CD1c-positive myeloid dendritic cell (primary cell): ENCODE results near the gene IFITM5.
"Not testable (repeated sequence)": the region's sequence is repeated elsewhere in the genome, so short reads cannot be mapped to it uniquely, and the experiment has no call there.

Experiments
- DNase-seq: peaks from one replicate; pipeline ENCODE4 v3.0.0-alpha.2; 2016; ENCODE audit errors: extremely low spot score

IFITM5 gene

DNA sequence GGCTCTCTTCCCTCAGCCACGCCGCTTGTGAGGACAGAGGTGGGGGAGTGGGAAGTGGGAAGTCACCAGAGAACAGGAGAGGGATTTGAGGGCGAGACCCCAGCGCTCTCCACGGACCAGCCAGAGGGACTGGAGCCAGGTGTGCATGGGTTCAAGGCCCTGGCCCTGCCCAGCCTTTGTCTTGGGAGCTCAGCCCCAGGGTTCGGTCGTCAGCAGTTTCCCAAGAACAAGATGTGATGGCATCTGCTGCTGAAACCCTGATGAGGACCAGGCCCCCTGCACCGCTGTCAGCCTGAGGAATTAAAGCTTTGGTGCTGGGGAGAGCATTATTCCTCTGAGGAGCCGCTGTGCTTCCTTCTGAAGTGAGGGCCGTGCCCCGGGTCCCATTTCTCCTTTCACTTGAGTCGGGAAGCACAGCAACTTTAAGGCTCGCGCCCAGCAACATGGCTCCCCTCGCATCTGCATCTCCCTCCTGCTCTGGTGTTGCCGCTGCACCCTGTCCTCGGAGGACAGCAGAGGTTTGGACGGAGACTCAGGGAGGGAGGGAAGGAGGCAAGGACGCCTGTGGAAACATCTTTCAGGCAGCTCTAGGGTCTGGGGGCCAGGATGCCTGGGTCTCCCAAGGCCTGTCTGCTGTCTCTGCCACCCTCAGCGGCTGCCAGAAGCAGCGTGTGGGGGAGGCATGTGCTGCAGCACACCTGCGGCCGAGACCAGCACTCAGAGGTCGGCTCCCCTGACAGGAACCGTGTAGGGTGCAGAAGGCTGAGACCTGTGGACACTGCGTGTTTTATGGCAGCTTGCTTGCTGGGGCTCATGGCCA, 3.8 kb downstream of the IFITM5 start:
- DNase-seq, result no peak

DNA sequence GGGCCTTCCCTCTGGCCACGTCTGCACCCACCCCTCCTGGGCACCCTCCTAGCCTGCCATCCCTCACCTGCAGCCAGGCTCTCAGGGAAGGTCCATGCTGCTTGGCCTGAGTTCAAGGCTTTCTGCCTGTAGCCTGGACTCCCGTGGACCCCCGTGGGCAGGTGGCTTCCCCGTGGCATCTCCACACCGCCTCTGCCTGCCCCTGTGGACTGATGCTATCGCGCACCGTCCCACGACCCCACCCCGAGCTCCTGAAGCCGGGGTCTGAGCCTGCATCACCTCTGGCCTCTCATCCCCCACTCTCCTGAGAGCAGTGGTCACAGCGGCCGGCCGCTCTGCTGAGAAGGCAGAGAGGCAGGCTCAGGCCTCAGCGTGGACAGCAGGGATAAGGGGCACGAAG, 4.5 kb downstream of the IFITM5 start:
- no peak for DNase-seq

DNA sequence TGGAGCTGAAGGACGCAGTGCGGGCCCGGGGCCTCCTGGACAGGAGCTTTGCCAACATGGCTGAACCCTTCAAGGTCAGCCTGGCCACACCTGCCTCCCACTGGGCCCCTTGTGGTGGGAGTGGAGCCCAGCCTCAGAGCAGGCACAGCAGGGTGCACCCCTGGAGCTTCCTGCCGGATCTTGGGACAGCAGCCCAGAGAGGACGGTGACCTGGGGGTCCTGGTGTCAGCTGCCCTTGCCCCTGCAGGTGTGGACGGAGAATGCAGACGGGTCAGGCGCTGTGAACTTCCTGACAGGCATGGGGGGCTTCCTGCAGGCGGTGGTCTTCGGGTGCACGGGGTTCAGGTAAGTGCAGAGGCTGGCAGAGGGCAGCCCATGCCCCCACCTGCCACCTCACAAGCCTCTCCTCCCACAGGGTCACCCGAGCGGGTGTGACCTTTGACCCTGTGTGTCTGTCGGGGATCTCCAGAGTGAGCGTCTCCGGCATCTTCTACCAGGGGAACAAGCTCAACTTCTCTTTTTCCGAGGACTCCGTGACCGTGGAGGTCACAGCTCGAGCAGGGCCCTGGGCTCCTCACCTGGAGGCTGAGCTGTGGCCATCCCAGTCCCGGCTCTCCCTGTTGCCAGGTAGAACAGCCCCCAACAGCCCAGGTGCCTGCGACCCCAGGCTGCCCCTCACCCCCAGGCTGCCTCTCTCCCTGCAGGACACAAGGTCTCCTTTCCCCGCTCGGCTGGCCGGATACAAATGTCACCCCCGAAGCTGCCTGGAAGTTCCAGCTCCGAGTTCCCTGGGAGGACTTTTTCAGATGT, 5.3 kb downstream of the IFITM5 start:
- no peak for DNase-seq

DNA sequence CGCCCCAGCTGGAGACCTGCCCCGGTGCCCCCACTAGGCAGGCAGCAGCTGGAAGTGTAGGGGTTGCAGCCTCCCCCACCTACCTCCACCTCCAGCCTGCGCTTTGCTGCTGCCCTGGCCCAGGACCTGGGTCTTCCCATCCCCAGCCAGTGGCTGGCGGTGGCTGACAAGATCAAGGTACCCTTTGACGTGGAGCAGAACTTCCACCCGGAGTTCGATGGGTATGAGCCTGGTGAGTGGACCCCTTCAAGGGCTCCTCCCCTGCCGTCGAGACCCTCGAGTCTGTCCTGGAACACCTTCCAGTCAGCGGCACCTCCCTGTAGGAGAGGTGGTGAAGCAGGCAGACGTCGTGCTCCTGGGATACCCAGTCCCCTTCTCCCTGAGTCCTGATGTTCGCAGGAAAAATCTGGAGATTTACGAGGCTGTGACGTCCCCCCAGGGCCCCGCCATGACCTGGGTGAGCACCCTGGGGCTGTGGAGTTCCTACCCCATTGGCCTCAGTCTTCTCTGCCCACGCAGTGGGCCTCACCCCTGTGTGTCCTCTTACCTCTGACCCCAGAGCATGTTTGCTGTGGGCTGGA, 6.0 kb downstream of the IFITM5 start:
- DNase-seq, result no peak

DNA sequence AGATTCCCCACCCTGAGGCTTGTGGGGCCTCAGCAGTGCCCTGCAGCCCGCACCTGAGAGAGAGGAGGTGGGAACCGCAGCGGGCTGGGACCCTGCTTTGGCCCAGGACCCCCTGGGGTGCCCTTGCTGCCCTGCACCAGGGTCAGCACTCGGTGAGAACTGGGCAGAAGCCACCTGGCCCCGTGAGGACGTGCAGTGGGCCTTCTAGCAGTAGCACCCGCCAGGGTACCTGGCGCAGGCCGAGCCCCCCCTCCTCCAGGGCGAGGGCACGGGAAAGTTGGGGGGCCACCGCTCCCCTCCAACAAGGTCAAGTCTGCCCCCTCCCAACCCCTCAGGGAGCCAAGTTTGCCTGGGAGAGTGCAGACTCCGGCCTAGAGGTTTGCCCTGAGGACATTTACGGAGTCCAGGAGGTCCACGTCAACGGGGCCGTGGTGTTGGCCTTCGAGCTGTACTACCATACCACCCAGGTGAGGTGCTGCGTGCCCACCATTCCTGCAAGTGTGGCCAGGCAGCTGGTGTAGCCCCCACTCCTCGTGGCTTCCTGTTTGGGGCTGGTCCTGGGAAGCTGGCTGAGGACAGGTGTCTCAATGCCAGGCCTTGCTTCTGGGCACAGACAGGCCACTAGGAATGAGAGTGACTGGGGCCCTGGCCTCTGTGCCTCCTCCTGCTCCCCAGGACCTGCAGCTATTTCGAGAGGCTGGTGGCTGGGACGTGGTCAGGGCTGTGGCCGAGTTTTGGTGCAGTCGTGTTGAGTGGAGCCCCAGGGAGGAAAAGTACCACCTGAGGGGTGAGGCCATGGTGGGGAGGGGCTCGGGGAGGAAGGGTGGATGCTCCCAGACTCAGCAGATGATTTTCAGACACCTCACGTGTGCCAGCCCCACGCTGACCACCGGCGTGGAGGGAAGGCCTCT, 6.9 kb downstream of the IFITM5 start:
- no peak for DNase-seq

DNA sequence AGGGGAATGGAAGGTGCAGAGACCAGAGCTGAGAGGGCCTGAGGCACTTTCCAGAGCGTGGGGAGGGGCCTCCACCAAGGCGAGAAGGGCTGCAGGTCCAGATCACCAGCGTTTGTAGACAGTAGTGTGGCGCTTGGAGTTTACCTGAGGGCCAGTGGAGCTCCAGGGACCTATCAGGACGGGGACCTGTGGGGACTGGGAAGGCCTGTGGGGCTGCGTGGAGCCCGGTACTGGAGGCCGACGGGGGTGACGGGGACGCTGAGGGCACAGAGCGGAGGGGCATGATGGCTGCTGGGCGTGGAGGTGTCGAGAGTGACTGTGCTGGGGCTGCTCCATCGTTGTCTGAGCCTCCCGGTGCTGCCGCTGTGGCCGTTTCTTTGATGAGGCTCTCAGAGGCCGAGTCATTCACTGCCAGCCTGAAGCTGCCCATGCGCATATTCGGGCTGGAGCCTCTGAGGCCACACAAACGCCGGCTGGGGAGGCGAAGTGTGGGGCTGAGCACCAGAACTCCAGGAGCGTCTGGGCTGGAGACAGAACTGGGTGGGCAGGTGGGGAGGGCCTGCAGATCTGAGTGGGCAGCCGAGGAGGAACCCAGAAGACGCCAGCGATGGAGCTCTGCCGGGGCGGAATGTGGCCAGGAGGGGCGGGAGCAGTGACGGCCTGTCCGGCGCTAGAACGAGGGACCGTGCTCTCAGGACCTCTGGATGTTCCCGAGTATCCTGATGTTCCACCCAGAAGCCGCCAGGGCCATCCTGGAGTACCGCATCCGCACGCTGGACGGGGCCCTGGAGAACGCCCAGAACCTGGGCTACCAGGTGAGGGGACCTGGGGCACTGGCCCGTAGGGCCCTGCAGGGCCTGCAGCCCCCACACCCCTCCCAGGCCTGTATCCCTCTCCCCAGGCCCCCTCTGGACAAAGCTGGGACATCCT, 7.8 kb downstream of the IFITM5 start:
- no peak for DNase-seq

DNA sequence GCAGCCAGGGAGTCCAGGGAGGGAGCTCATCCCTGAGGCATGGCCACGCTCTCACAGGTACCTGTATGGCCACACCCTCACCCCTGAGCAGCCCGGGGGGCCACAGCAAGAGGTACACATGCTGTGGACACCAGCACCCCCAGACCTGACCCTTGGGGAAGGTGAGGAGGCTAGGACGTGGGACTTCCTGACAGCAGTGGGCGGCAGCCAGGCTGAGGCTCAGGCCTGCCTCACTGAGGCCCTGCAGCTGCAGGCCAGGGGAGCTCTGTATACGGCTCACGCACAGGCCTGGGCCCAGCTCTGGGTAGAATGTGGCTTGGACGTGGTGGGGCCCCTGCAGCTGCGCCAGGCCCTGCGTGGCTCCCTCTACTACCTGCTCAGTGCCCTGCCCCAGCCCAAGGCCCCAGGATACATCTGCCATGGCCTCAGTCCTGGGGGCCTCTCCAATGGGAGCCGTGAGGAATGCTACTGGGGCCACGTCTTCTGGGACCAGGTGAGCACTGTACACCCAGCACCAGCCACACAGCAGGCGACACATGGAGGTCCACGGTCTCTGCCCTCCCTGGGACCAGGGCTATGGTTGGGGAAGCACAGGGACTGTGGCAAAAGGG, 8.6 kb downstream of the IFITM5 start:
- DNase-seq, result no peak

DNA sequence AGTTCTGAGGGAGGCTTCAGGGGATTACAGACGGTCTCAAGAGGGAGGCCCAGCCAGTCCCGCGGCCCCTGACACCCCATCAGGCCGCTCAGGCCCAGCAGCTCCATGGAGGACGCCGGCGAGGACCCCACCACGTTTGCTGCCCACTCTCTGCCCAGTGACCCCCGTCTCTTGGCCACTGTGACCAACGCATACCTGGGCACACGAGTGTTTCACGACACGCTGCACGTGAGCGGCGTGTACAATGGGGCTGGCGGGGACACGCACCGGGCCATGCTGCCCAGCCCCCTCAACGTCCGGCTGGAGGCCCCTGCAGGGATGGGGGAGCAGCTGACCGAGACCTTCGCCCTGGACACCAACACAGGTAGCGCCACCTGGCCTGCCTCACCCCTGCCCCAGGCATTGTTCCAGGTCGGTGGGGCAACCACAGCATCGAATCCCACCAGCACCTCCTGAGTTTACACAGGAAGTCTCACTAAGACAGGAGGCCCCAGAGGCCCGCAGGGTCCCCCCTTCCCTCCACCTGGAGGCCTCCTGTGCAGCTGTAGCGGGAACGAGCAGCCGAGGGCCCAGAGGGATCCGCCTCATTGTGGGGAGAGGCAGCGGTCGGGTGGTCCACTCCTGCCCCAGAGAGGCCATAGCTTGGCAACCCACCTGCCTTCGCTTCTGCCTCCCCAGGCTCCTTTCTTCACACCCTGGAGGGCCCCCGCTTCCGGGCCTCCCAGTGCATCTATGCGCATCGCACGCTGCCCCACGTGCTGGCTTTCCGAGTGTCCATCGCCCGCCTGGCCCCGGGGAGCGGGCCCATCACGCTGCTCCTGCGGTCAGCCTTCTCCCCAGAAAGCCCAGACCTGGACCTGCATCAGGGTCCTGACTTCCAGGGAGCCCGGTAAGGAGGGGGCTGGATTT, 9.4 kb downstream of the IFITM5 start:
- no peak for DNase-seq

DNA sequence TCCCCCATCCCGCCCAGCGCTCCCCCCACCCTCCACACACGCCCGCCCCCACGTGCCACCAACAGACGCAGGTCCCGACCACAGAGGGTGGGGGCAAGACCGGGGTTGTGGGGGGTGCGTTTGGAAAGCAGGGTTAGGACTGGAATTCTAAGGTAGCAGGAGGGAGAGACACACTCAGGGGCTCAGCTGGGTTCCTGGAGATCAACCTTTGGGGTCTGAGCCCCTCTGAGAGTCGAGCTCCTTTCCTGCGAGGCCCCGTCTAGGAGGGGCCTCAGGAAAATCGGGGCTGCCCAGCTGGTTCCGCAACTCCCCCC, 10.0 kb downstream of the IFITM5 start:
- DNase-seq, result no peak

DNA sequence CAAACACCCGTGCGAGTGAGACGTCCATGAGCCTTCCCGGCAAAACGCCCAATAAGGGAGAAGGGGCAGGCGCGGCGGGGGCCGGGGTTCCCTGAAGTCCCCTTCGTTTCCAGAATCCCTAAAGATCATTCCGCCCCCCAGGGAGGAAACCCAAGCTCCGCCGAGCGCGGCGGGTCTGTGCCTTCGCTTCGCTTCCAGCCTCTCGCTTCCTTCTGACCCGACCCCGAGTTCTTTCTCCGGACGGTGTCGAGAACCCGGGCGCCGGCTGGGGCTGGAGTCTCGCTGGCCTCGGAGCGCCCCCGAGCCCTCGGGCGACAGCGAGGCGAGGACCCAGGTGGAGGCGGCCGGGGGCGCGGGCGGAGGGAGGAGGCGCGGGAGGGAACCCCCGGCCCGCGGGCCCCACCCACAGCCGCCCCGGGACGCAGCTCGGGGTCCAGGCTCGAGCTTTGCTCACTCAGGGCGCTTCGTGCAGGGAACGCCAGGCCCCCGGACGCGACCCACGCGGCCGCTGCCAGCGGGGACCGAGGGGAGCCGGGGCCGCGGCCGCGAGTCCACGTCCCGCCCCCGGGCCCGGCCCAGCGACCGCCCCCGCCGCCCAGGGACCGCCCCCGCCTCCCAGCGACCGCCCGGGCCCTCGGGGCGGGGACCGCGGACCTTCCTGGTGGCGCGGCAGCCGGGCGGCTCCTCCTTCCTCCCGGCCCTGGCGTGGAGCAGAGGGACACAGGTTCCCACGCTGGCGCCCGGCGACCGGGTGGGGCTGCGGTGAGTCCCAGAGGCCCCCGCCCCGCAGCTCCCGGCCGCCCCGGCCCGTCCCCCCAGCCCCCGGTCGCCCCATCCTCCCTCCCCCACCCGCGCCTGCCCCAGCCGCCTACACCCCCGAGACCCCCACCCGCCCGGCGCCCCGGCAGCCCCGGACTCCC, 10.6 kb downstream of the IFITM5 start, which contains the start of gene PGGHG:
Gene PGGHG (plus strand): TSS at position 649 of the 920 bp plus-strand sequence. CDS start 691 bp downstream, outside the sequence.
- peak; percentile 46 for DNase-seq

DNA sequence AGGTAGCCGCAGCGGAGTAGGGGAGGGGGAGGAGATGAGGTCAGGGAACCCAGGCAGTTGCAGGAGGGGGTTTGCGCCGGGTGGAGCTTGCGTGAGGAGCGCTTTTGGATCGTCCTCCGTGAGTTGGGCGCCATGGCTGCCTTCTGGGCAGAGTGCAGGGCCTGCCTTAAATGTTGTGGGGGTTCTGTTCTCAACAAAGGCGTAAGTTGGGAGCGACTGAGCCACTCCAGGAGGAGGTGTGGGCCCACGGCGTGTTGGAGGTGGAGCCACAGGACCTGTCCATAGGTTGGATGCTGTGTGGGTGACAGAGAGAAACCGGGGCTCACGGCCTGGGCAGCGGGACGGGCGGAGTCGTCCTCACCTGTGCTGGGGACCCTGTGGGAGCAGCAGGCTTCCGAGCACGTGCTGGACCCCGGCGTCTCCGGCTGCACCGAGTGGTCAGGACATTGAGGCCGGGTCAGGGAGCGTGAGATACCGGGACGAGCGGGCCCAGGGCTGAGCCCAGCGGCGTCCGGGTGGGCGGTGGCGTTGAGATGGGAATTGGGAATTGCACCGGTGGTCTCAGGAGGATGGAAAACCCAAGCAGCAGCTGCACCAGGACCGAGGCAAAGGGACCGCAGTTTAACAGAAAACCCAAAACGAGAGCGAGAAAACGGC, 11.4 kb downstream of the IFITM5 start:
- no peak for DNase-seq

DNA sequence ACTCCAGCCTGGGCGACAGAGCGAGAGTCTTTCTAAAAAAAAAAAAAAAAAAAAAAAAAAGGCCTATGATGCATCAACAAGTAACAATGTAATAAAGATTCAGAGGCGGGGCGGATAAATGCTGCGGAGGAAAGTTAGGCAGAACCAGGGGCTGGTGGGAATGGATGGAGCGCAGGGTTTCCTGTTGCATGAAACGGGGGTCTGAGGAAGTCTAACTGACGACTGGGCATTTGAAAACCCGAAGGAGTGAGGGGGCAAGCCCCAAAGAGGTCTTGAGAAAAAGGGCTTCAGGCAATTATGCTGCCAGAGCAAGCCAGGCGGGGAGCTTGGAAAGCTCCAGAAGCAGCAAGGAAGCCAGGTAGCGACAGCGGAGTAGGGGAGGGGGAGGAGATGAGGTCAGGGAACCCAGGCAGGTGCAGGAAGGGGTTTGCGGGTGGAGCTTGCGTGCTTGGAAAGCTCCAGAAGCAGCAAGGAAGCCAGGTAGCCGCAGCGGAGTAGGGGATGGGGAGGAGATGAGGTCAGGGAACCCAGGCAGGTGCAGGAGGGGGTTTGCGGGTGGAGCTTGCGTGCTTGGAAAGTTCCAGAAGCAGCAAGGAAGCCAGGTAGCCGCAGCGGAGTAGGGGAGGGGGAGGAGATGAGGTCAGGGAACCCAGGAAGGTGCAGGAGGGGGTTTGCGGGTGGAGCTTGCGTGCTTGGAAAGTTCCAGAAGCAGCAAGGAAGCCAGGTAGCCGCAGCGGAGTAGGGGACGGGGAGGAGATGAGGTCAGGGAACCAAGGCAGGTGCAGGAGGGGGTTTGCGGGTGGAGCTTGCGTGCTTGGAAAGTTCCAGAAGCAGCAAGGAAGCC, 12.1 kb downstream of the IFITM5 start:
- DNase-seq, result not testable (repeated sequence)

DNA sequence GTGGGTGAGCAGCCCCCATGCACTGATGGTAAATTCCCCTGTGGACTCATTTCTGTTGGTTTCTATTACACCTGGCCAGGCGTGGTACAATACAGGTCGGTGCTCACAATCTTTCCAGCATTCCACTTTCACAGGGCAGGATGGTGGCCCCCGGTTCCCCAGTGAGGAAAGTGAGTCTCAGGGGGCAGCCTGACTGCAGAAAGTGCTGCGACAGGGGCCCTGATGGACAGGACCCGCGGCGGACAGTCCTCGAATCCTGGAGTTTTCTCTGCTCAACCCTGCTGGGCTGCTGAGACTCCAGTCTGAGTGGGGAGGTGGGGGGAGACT, 13.5 kb downstream of the IFITM5 start:
- no peak for DNase-seq

DNA sequence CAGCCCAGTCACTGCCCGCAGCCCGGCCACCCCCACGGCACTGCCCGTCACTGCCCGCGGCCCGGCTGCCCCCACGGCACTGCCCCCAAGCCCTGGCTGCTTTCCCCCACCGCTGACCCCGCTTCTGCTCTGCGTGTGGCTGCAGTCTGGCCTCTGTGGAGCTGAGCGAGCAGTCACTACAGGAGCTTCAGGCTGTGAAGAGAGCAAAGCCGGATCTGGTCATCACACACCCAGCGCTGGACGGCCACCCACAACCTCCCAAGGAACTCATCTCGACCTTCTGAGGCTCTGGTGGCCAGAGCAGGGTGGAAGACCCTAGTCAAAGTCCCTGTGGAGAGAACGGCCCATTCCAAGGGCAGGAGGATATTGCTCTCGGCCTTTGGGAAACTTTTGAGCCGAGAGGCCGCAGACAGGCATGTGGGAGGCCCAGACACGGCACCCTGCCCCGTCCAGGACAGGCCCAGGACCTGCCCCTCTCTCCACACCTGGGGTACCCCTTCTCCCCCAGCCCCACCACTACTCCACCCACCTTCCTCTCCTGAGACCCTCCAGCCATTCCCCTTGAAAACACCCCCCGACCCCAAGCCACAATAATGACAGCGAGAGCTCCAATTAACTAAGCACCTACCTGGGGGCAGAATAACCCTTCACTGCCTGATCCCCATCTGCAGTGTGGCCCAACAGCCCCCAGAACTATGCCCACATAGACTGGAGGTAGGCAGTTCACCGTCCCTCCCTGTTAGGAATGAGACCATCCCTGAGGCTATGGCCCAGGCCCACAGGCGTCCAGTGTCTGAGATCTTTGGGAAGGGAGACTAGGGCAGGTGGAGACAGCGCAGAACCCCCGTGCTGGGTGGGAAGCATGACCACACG, 14.1 kb downstream of the IFITM5 start:
- DNase-seq, result no peak

DNA sequence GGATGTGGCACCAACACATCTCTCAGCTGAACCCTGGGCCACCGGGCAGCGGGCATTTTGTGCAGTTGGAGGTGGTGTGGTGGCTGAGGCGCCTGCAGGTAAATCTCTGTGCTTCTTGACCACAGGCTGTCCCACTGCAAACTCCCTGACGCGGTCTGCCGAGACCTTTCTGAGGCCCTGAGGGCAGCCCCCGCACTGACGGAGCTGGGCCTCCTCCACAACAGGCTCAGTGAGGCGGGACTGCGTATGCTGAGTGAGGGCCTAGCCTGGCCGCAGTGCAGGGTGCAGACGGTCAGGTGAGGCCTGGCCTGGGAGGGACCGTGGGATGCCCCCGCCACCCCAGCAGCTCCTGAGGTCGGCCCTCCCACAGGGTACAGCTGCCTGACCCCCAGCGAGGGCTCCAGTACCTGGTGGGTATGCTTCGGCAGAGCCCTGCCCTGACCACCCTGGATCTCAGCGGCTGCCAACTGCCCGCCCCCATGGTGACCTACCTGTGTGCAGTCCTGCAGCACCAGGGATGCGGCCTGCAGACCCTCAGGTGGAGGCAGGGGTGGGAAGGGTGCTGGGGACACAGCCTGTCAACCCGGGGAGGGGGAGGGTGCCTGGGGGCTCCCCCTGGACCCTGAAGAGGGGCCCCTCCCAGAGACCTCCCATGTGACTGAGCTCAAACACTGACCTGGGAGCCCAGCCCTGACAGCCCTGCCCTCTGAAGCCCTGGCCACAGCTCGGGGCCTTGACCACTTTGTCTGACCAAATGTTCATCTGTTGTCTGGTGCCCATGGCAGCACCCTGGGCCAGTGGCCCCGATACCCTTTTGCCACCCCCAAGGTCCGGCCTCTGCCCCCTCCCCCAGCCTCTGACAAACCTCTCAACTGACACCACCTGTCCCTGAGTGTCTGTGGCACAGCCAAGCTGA, 15.0 kb downstream of the IFITM5 start:
- no peak for DNase-seq
